Neural cell (in vitro differentiated cells): Measurements from ENCODE around the gene EPB41.

ENCODE experiments used
- CTCF ChIP-seq: fragments of 450-650 bp; IDR thresholded peaks from 2 replicates; pipeline ENCODE4 v1.5.1; 2014; ENCODE audit warnings: antibody characterized with exemption, mild to moderate bottlenecking, moderate library complexity; ENCODE audit not compliant: poor library complexity, severe bottlenecking
- EP300 ChIP-seq: fragments of 450-650 bp; conservative IDR thresholded peaks from 2 replicates; pipeline ENCODE4 v1.6.1; 2014; ENCODE audit warnings: antibody characterized with exemption, mild to moderate bottlenecking, moderate library complexity; ENCODE audit not compliant: poor library complexity, severe bottlenecking
- EZH2 ChIP-seq: fragments of 200-600, 300-800 bp; shearing (Covaris generic), sonication (generic); IDR thresholded peaks from 2 replicates; pipeline ENCODE4 v1.6.1; 2014; ENCODE audit warnings: antibody characterized with exemption, low read length, borderline replicate concordance, mild to moderate bottlenecking; ENCODE audit not compliant: insufficient read depth, poor library complexity, severe bottlenecking
- MXI1 ChIP-seq: fragments of 450-650 bp; conservative IDR thresholded peaks from 2 replicates; pipeline ENCODE4 v1.6.1; 2014; ENCODE audit warnings: antibody characterized with exemption, mild to moderate bottlenecking; ENCODE audit not compliant: poor library complexity, severe bottlenecking
- POLR2AphosphoS5 ChIP-seq: IDR thresholded peaks from 2 replicates; pipeline ENCODE4 v1.6.1; 2012
- REST ChIP-seq: IDR thresholded peaks from 2 replicates; pipeline ENCODE4 v1.6.1; 2012; ENCODE audit warnings: borderline replicate concordance
- SMC3 ChIP-seq: fragments of 450-650 bp; conservative IDR thresholded peaks from 2 replicates; pipeline ENCODE4 v1.6.1; 2014; ENCODE audit warnings: antibody characterized with exemption, mild to moderate bottlenecking, moderate library complexity; ENCODE audit not compliant: poor library complexity
- TAF1 ChIP-seq: IDR thresholded peaks from 2 replicates; pipeline ENCODE4 v1.6.1; 2012; ENCODE audit warnings: low read depth

GRCh38 chr1:29145739-29146437 lies 231.5 kb downstream of the EPB41 start:
- TF ChIP-seq POLR2AphosphoS5 (peak; percentile 10), CTCF (no peak), SMC3 (no peak), EZH2 (no peak), REST (no peak), EP300 (no peak), TAF1 (no peak), MXI1 (no peak)
